ENCODE results near the gene TM4SF4. TPM values are rescaled to one million over a fixed set of nuclear protein-coding genes. Genes with fewer than 3 reads are reported as not detected.
"Not testable (repeated sequence)": the region's sequence is repeated elsewhere in the genome, so short reads cannot be mapped to it uniquely, and the experiment has no call there.

TM4SF4 gene
- 21.7 TPM in 1 of 2 replicates, not detected in the other for total RNA-seq (2014; rRNA removed; shearing (Covaris generic))

- DNase-seq (ENCODE audit: low read depth): no peak
These were observed at the start of gene TM4SF4 for GRCh38 chr3:149474250-149474817. Gene TM4SF4 (plus strand): TSS chr3:149474697. CDS start chr3:149474878, 181 bp downstream.

DNA sequence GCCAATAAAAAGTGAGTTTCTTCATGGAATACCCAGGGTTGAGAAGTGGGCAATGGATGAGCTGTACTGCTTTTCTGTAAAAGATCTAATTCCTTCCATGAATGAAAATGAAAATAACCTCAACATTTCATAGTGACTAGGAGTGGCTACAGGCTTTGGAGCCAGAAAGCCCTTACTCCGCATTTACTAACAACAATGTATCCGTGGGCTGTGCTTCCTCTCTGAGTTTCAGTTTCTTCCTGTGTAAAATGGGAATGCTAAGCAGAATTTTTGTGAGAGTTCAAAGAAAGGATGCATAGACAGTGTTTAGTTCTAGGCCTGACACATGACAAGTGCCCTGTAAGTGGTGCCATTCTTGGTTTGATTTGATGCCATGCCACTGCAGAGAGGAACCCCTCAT, 49.6 kb upstream of the TM4SF4 start:
- no peak for DNase-seq (ENCODE audit: low read depth)

DNA sequence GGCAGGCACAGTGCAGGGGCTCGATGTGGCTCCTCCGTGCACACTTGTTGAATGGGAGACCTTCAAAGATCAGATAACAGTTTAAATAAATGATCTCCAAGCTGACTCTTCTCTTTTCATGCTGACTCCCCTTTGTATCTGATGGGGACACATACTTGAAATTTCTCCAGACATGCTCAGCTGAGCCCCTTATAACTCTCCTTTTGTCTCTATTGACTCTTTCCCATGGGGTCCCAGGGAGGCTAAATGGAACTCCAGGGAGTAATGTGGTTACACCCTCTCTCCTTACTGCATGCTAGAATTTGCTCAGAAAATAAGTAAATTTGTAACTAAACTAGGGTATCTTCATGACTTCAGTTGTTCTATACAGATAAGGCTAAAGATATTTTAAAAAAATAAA, 48.2 kb upstream of the TM4SF4 start:
- no peak for DNase-seq (ENCODE audit: low read depth)

- DNase-seq (ENCODE audit: low read depth): no peak
These were observed 46.4 kb upstream of the TM4SF4 start for GRCh38 chr3:149428087-149428486.

DNA sequence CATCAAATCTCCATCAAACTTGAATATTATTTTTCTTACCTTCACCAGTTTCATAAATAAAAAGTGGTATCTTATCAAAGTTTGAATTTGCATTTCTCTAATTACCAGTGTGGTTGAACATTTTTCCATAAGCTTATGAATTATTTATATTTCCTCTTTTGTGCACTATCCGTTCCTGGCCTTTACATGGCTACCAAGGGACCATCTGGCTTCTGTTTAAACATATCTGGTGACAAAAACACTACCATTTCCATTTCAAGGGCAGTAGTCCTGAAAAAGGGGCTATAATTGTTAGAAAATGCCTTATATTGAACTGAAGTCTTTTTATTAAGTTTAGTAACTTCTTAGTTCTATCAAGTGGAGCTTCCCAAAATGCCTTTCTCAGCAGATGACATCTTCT, 44.3 kb upstream of the TM4SF4 start:
- DNase-seq (ENCODE audit: low read depth): no peak

DNA sequence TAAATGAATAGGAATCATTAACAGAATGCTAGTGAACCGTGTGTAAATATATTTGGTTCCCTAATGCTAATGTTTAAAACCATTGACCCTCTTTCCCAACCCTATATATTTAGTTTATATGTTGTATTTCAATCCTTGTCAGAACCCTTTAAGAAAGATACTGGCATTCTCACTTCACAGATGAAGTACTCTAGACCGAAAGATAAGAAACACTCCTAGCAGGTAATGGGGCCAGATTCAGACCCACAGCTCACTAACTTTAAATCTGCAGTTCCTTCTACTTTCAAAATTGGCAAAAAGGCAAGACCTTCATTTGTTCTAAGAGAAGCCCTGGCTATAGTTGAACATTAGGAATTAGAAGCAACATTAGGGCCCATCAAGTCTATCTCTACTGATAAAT, 42.3 kb upstream of the TM4SF4 start:
- no peak for DNase-seq (ENCODE audit: low read depth)

GRCh38 chr3:149435996-149436885, 38.3 kb upstream of the TM4SF4 start:
- peak; percentile 79 for DNase-seq (ENCODE audit: low read depth)

DNA sequence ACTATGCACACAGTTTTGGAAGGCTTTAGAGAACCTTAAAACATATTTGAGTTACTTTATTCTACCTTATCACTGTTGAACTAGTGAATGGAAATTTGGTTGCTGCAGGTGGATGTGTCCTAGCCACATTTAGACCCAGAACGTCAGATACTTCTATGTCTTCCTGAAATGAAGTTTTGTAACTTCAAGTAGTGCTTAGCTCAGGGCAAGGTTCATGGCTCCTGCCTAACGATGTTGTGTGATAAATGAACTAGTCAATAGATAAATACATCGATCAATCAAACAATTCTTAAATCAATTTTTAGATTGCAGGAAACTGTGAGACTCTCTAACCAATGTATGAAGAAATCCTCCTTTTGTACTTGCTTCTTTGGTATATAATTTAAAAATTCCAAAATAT, 37.2 kb upstream of the TM4SF4 start:
- DNase-seq (ENCODE audit: low read depth): no peak

DNA sequence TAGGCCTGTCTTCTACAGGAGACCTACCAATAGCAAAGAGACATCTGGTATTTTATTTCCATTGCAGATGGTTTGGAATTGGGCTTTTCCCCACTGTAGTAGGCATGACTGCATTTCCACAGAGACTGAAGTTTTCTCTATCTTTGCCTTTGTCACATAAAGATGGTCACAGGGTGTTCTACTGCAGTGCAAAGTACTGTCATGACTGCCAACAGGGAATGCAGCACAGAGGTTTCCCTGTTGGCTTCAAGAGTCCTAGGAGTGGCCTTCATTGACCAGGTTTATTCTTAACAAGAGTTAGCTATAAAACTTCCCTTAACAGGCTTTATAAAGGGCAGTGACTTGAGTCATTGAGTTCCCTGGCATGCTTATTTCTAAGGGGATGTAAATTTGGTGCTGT, 36.8 kb upstream of the TM4SF4 start:
- no peak for DNase-seq (ENCODE audit: low read depth)

DNA sequence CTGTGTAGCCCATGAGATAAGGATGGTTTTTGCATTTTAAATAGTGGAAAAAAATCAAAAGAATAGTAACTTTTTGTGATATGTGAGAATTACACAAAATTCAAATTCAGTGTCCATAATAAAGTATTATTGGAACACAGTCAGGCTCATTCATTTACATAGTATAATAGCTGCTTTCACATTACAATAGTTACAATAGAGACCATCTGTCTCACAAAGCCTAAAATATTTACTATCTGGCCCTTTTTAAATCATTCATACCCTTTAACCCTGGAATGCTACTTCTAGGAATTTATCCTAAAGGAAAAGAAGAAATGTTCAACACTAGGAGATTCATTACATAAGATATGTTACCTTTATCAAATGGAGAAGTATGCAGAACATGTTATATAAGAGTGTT, 35.5 kb upstream of the TM4SF4 start:
- no peak for DNase-seq (ENCODE audit: low read depth)

DNA sequence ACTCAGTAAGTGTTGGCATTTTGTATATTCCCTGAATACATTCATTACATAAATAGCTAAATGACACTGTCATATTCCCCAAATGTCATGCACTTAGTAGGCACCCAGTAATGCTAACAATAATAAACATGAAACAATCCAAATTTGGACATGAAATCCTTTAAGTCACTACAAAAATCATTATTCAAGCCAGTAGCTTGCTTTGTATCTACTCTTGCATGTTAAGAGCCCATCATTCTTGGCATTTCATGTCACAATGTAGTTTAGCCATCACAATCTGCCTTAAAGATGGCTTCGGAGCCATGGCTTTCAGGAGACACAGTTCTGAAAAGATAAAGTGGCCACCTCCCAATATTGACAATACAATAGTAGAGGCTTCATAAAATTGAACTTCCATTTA, 32.9 kb upstream of the TM4SF4 start:
- no peak for DNase-seq (ENCODE audit: low read depth)

DNA sequence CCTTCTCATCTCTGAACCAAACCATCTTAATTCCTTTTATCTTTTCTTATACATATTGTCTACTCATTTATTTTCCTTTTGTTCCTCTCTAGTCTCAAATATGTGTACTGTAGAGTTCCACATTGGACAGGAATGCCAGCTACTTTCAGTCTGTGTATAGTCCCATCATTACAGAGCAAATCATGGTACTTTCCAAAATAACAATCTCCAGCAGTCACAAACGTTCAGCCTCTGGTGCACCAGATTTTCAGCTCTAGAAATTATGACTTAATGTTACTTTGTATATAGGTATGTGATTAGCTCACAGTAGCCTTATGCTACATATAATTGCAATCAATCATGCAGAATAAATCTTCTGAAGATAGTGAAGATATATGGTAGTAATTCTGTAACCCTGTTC, 32.5 kb upstream of the TM4SF4 start:
- no peak for DNase-seq (ENCODE audit: low read depth)

- peak; percentile 72 for DNase-seq (ENCODE audit: low read depth)
These were observed 31.5 kb upstream of the TM4SF4 start for GRCh38 chr3:149442851-149443544.

- peak; percentile 26 for DNase-seq (ENCODE audit: low read depth)
These were observed 31.0 kb upstream of the TM4SF4 start for GRCh38 chr3:149443545-149443912.

DNA sequence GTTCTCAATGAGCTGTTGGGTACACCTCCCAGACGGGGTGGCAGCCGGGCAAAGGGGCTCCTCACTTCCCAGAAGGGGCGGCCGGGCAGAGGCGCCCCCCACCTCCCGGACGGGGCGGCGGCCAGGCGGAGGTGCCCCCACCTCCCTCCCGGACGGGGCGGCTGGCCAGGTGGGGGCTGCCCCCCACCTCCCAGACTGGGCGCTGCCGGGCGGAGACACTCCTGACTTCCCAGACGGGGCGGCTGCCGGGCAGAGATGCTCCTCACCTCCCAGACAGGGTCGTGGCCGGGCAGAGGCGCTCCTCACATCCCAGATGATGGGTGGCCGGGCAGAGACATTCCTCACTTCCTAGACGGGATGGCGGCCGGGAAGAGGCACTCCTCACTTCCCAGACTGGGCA, 29.6 kb upstream of the TM4SF4 start:
- not testable (repeated sequence) for DNase-seq (ENCODE audit: low read depth)

- peak; percentile 90 for DNase-seq (ENCODE audit: low read depth)
These were observed 26.1 kb upstream of the TM4SF4 start for GRCh38 chr3:149448331-149448831.

DNA sequence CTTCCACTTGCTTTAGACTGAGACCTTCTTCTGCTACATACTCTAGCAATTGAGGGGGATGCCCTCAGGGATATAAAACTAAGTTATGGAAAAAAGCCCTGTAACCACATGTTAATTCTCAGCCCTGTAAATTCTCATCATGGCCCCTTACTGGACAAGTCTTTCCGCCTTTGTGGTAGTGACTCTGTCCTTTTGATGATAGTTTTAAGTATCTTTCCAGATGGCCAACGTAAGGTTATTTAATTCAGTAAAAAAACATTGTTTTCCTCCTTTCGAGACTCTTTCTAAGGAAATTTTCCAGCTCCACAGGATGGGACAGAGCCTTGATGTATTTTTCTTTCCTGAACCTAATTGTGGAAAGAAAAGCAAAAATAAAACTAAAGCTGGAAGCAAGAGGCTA, 25.3 kb upstream of the TM4SF4 start:
- peak; percentile 53 for DNase-seq (ENCODE audit: low read depth)

DNA sequence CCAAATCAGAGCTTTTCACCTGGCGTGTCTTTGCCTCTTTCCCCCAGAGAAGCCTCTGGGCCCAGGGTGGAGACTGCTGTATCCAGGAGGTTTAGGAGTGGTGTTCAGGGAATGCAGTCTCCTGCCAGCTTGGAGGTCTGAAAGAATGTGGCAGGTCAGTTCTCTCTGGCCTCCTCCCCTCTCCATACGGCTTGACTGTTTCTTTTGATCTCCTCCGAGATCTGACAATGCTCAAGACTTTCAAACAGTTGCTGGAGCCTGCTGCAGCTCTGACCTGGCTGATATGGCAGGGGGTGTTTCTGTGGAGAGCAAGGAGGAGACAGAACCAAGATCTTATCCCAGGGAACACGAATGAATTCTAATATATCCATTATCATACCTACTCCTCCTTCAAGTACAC, 24.7 kb upstream of the TM4SF4 start:
- DNase-seq (ENCODE audit: low read depth): peak; percentile 70

GRCh38 chr3:149450281-149450680, 24.2 kb upstream of the TM4SF4 start:
- no peak for DNase-seq (ENCODE audit: low read depth)

DNA sequence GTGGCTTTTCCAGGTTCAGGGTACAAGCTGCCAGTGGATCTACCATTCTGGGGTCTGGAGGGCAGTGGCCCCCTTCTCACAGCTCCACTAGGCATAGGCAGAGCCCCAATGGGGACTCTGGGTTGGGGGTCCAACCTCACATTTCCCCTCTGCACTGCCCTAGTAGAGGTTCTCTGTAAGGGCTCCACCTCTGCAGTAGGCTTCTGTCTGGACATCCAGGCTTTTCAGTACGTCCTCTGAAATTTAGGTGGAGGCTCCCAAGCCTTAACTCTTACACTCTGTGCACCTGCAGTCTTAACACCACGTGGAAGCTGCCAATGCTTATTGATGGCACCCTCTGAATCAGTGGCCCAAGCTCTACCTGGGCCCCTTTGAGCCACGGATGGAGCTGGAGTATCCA, 22.5 kb upstream of the TM4SF4 start:
- no peak for DNase-seq (ENCODE audit: low read depth)

- DNase-seq (ENCODE audit: low read depth): no peak
These were observed 21.2 kb upstream of the TM4SF4 start for GRCh38 chr3:149453140-149453805.

DNA sequence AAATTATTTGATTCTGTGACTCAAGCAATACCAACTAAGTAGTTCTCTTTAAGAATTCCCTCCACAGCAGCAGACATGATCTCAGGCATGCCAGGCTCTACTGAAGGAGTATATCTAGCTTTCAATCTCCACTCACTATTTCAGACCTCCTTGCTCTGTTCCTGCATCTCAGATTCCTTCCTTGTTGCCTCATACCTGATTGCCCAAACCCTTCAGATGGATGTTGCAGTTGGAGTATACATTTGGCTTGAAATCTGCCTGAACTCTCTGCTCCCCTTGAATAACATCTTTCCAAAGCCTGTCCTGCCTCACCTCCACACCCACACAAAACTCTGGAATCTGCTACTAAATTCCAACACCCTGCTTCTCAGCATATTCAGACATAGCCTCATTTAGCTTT, 19.8 kb upstream of the TM4SF4 start:
- DNase-seq (ENCODE audit: low read depth): no peak

All from M059J (cell line).